ENCODE results near the gene SAMD13.

SAMD13 gene

GRCh38 chr1:84386716-84387479, 85.4 kb downstream of the SAMD13 start:
- Histone ChIP-seq H3K79me2 (ENCODE audit: control insufficient read depth, insufficient read depth, low read length, unreplicated experiment) (no peaks in the 10 kb centered on the region), H3K4me3 (ENCODE audit: low read depth, low read length) (no peak overlapping the region), H3K27ac (ENCODE audit: low read depth, low read length) (no peak overlapping the region), H3K27me3 (ENCODE audit: insufficient read depth, low read length) (no peaks in the 10 kb centered on the region), H3K36me3 (ENCODE audit: insufficient read depth, low read length) (no peaks in the 10 kb centered on the region), H2AFZ (ENCODE audit: low read length, unreplicated experiment) (no peak overlapping the region), H3K4me1 (ENCODE audit: control insufficient read depth, insufficient read depth, low read length, unreplicated experiment) (peaks cover 13% of the 10 kb centered on the region)

DNA sequence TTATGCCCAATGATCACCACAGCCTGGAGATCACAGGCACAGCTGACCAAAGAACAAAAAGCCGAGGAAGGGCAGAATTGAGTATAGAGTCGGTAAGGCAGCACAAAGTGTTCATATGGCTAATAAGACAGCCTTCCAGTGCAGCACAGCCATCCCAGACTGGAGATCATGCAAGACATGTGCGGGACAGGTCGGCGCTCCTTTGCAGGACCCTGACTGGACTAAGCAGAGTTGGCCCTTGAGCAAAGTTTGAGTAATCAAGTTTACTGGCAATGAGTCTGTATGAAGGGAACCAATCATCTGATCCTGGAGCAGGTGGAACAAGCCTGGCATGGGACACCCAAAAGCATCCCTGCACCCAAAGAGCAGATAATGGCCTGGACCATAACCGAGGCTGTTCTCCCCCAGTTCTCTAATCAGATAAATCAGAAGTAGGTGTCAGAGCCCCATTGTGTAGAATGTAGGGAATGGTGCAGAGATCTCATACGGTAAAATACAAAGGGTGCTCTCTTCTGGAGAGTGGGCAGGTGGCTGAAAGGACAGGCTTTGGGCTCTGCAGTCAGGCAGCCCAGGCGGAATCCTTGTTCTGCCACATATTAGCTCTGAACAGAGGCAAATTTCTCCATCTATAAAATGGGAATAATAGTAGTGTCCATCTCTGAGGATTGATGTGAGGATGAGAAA, 86.1 kb downstream of the SAMD13 start:
- no peaks in the 10 kb centered on the region for H3K36me3 ChIP-seq (ENCODE audit: insufficient read depth, low read length)
- H2AFZ ChIP-seq (ENCODE audit: low read length, unreplicated experiment): no peak overlapping the region
- H3K27ac ChIP-seq (ENCODE audit: low read depth, low read length): no peak overlapping the region
- H3K27me3 ChIP-seq (ENCODE audit: insufficient read depth, low read length): no peaks in the 10 kb centered on the region
- no peak overlapping the region for H3K4me3 ChIP-seq (ENCODE audit: low read depth, low read length)
- peaks cover 6% of the 10 kb centered on the region for H3K4me1 ChIP-seq (ENCODE audit: control insufficient read depth, insufficient read depth, low read length, unreplicated experiment)
- H3K79me2 ChIP-seq (ENCODE audit: control insufficient read depth, insufficient read depth, low read length, unreplicated experiment): no peaks in the 10 kb centered on the region

GRCh38 chr1:84390226-84390625, 88.7 kb downstream of the SAMD13 start:
- Histone ChIP-seq H3K4me1 (ENCODE audit: control insufficient read depth, insufficient read depth, low read length, unreplicated experiment) (peaks cover 4% of the 10 kb centered on the region), H3K36me3 (ENCODE audit: insufficient read depth, low read length) (no peaks in the 10 kb centered on the region), H3K27ac (ENCODE audit: low read depth, low read length) (no peak overlapping the region), H3K79me2 (ENCODE audit: control insufficient read depth, insufficient read depth, low read length, unreplicated experiment) (no peaks in the 10 kb centered on the region), H3K27me3 (ENCODE audit: insufficient read depth, low read length) (no peaks in the 10 kb centered on the region), H2AFZ (ENCODE audit: low read length, unreplicated experiment) (no peak overlapping the region), H3K4me3 (ENCODE audit: low read depth, low read length) (no peak overlapping the region)

DNA sequence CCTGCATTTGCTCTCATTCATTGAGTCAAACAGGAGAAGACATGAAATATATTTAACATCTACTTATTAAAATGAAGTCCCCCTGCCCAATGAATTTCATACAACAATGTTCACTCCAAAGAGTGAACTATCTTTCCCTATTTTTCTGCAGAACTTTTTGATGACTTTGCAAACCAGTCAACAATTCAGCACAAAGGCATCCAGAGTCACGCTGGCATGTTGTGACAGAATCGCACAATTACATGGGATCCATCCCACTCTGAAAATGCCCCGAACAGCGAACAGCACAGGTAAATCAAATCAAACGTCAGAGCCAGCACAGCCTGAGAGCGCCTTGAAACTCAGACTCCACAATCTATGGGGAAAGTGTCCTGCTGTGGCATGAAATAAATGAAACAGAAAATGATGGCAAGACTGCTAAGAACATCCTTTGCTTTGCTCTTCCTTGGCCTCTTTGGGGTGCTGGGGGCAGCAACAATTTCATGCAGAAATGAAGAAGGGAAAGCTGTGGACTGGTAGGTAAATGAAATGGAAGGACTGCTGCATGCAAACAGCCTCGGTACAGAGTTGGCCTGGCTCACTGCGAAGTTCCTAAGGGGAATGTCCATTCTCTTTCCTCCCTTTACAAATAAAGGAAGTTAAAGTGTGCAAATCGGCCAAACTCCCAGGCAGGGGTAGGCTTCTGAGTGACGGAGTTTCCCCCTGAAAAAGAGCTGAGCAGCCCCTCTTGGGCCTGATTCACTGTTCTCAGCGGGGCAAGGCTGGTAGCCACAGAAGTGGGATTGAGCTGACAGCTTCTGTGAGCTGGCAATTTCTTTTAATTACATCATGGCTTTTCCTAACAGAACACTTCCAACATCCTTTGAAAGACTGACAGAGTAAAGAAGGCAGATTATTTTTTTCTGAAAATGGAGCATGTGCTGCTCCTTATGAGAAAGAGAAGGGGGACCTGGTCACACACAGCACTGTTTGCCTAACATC, 97.0 kb downstream of the SAMD13 start, which contains the start of gene DNASE2B:
TSS of gene DNASE2B (plus strand) at position 310 of the 981 bp plus-strand sequence. CDS start at position 391, 81 bp downstream.
- Histone ChIP-seq H2AFZ (ENCODE audit: low read length, unreplicated experiment) (no peak within 1 kb of the TSS), H3K4me1 (ENCODE audit: control insufficient read depth, insufficient read depth, low read length, unreplicated experiment) (no peaks in the 10 kb centered on the region), H3K4me3 (ENCODE audit: low read depth, low read length) (no peak within 1 kb of the TSS), H3K36me3 (ENCODE audit: insufficient read depth, low read length) (no peaks in the 10 kb centered on the region), H3K27me3 (ENCODE audit: insufficient read depth, low read length) (no peaks in the 10 kb centered on the region), H3K79me2 (ENCODE audit: control insufficient read depth, insufficient read depth, low read length, unreplicated experiment) (no peaks in the 10 kb centered on the region), H3K27ac (ENCODE audit: low read depth, low read length) (no peak within 1 kb of the TSS)

All from ACC112 (cell line).